ENCODE measurements around the gene HHATL.

Gene HHATL

GRCh38 chr3:42713747-42714146, 11.1 kb upstream of the HHATL start:
- in situ Hi-C loops (cut with HindIII; ENCODE audit: low sequenced_read_pairs) = loop anchor here (5.0 kb wide), 2 partner anchors 44 to 51 kb away; no protein-coding TSS in a partner anchor

GRCh38 chr3:42712688-42713372, 10.2 kb upstream of the HHATL start:
- in situ Hi-C loops (cut with HindIII; ENCODE audit: low sequenced_read_pairs) = loop anchor here (5.0 kb wide), 2 partner anchors 44 to 51 kb away; no protein-coding TSS in a partner anchor

GRCh38 chr3:42712344-42712648, 9.7 kb upstream of the HHATL start:
- in situ Hi-C loops (cut with HindIII; ENCODE audit: low sequenced_read_pairs) = loop anchor here (5.0 kb wide), 2 partner anchors 45 to 50 kb away; no protein-coding TSS in a partner anchor

- in situ Hi-C loops (cut with HindIII; ENCODE audit: low sequenced_read_pairs) = loop anchor here (5.0 kb wide), 2 partner anchors 46 to 49 kb away; no protein-coding TSS in a partner anchor
These were observed 9.1 kb upstream of the HHATL start for GRCh38 chr3:42711491-42712343.

GRCh38 chr3:42710323-42711021, 7.9 kb upstream of the HHATL start:
- in situ Hi-C loops (cut with HindIII; ENCODE audit: low sequenced_read_pairs) = loop anchor here (5.0 kb wide), 2 partner anchors 47 to 48 kb away; no protein-coding TSS in a partner anchor

- in situ Hi-C loops (cut with HindIII; ENCODE audit: low sequenced_read_pairs) = loop anchor here (5.0 kb wide), 2 partner anchors 47 to 48 kb away; no protein-coding TSS in a partner anchor
These were observed 7.0 kb upstream of the HHATL start for GRCh38 chr3:42709621-42710020.

- in situ Hi-C loops (cut with HindIII; ENCODE audit: low sequenced_read_pairs) = no loop called here
These were observed 6.1 kb upstream of the HHATL start for GRCh38 chr3:42708611-42709151.

- in situ Hi-C loops (cut with HindIII; ENCODE audit: low sequenced_read_pairs) = no loop called here
These were observed 5.2 kb upstream of the HHATL start for GRCh38 chr3:42707620-42708355.

- in situ Hi-C loops (cut with HindIII; ENCODE audit: low sequenced_read_pairs) = no loop called here
These were observed 4.4 kb upstream of the HHATL start for GRCh38 chr3:42706721-42707619.

- in situ Hi-C loops (cut with HindIII; ENCODE audit: low sequenced_read_pairs) = no loop called here
These were observed 3.5 kb upstream of the HHATL start for GRCh38 chr3:42705962-42706585.

- in situ Hi-C loops (cut with HindIII; ENCODE audit: low sequenced_read_pairs) = no loop called here
These were observed 2.6 kb upstream of the HHATL start for GRCh38 chr3:42705058-42705767.

- in situ Hi-C loops (cut with HindIII; ENCODE audit: low sequenced_read_pairs) = no loop called here
These were observed 1.7 kb upstream of the HHATL start for GRCh38 chr3:42704136-42704841.

- in situ Hi-C loops (cut with HindIII; ENCODE audit: low sequenced_read_pairs) = no loop called here
These were observed 1.1 kb upstream of the HHATL start for GRCh38 chr3:42703695-42704025.

GRCh38 chr3:42702982-42703694, 540 bp upstream of the HHATL start:
- in situ Hi-C loops (cut with HindIII; ENCODE audit: low sequenced_read_pairs) = no loop called here

- in situ Hi-C loops (cut with HindIII; ENCODE audit: low sequenced_read_pairs) = no loop called here
These were observed 1.1 kb downstream of the HHATL start for GRCh38 chr3:42701371-42702065.

Data from endothelial cell of hepatic sinusoid (primary cell).